Stimulated activated naive CD8-positive, alpha-beta T cell treated with anti-CD3 and anti-CD28 coated beads, Interleukin-15, amount 100 ng/mL, for 72 hours (primary cell): ENCODE measurements around the gene PNPLA2.

Experiments
- ATAC-seq: fragments of 150-1000 bp; cut with Tn5 transposase; 2 replicates; pipeline ENCODE4 v1.10.0; 2021; ENCODE audit warnings: mild to moderate bottlenecking, moderate library complexity
- DNase-seq, 2 donors: peaks; one replicate each; pipeline ENCODE4 v3.0.0; 2021 to 2022
- H3K27ac Mint-ChIP-seq, 2 donors: one replicate each; pipeline ENCODE4 v1.8.0; 2022; ENCODE audit warnings: mild to moderate bottlenecking in 2 of 2, mixed read lengths in 2 of 2, moderate library complexity in 2 of 2
- H3K27me3 Mint-ChIP-seq: one replicate; pipeline ENCODE4 v1.8.0; 2022; ENCODE audit warnings: mixed read lengths
- H3K4me1 Mint-ChIP-seq: one replicate; pipeline ENCODE4 v1.8.0; 2022; ENCODE audit warnings: mild to moderate bottlenecking, mixed read lengths
- H3K4me3 Mint-ChIP-seq, 2 donors: one replicate each; pipeline ENCODE4 v1.8.0; 2022; ENCODE audit warnings: mild to moderate bottlenecking in 2 of 2, mixed read lengths in 2 of 2, moderate library complexity in 1 of 2
- H3K9me3 Mint-ChIP-seq, 2 donors: one replicate each; pipeline ENCODE4 v1.8.0; 2022; ENCODE audit warnings: mixed read lengths in 2 of 2

The PNPLA2 gene

GRCh38 chr11:818396-819128 lies at the start of gene PNPLA2:
PNPLA2 (plus strand) TSS chr11:818914; CDS start chr11:819719, 805 bp downstream.
- H3K27ac Mint-ChIP-seq: peak within 1 kb of the TSS in 1 of 2 donors; percentile 96
- no peak for ATAC-seq
- H3K4me3 Mint-ChIP-seq: peak within 1 kb of the TSS; percentile 87 to 93
- H3K4me1 Mint-ChIP-seq: peaks cover 43% of the 10 kb centered on the region
- no peaks in the 10 kb centered on the region for H3K9me3 Mint-ChIP-seq
- no peaks in the 10 kb centered on the region for H3K27me3 Mint-ChIP-seq
- DNase-seq: no peak

GRCh38 chr11:769887-770641 lies 48.6 kb upstream of the PNPLA2 start:
- DNase-seq (no peak), ATAC-seq (no peak)
- H3K4me3 Mint-ChIP-seq: no peak overlapping the region
- H3K27ac Mint-ChIP-seq: peak overlapping the region in 1 of 2 donors; percentile 78
- H3K27me3 Mint-ChIP-seq: no peaks in the 10 kb centered on the region
- no peaks in the 10 kb centered on the region for H3K9me3 Mint-ChIP-seq
- H3K4me1 Mint-ChIP-seq: peaks cover 22% of the 10 kb centered on the region

- Mint-ChIP-seq H3K27ac (peak overlapping the region in 1 of 2 donors; percentile 12), H3K4me1 (peaks cover 31% of the 10 kb centered on the region), H3K9me3 (no peaks in the 10 kb centered on the region), H3K27me3 (no peaks in the 10 kb centered on the region), H3K4me3 (no peak overlapping the region)
- ATAC-seq (peak; percentile 21), DNase-seq (no peak)
Observed at GRCh38 chr11:770642-771616, 47.8 kb upstream of the PNPLA2 start.

- ATAC-seq (no peak), DNase-seq (no peak)
- Mint-ChIP-seq H3K4me3 (no peak overlapping the region), H3K27me3 (no peaks in the 10 kb centered on the region), H3K9me3 (no peaks in the 10 kb centered on the region), H3K27ac (no peak overlapping the region), H3K4me1 (peaks cover 36% of the 10 kb centered on the region)
Observed at GRCh38 chr11:771617-772204, 47.0 kb upstream of the PNPLA2 start.

GRCh38 chr11:772429-773390 lies 46.0 kb upstream of the PNPLA2 start:
- Mint-ChIP-seq H3K9me3 (no peaks in the 10 kb centered on the region), H3K4me3 (no peak overlapping the region)
- no peak for ATAC-seq

GRCh38 chr11:773425-773824 lies 45.3 kb upstream of the PNPLA2 start:
- Mint-ChIP-seq H3K9me3 (no peaks in the 10 kb centered on the region), H3K27ac (peak overlapping the region in 1 of 2 donors; percentile 72), H3K4me1 (peaks cover 35% of the 10 kb centered on the region), H3K27me3 (no peaks in the 10 kb centered on the region), H3K4me3 (no peak overlapping the region)
- DNase-seq (no peak), ATAC-seq (no peak)

More at GRCh38 chr11:772429-773390, 46.0 kb upstream of the PNPLA2 start:
- Mint-ChIP-seq H3K4me1 (peaks cover 33% of the 10 kb centered on the region), H3K27ac (no peak overlapping the region), H3K27me3 (no peaks in the 10 kb centered on the region)
- no peak for DNase-seq

- H3K9me3 Mint-ChIP-seq: no peaks in the 10 kb centered on the region
- no peak for DNase-seq
- peaks cover 40% of the 10 kb centered on the region for H3K4me1 Mint-ChIP-seq
- no peak overlapping the region for H3K4me3 Mint-ChIP-seq
- ATAC-seq: no peak
- H3K27me3 Mint-ChIP-seq: no peaks in the 10 kb centered on the region
- peak overlapping the region in 1 of 2 donors; percentile 72 for H3K27ac Mint-ChIP-seq
Observed at GRCh38 chr11:773830-774229, 44.9 kb upstream of the PNPLA2 start.

- peaks cover 52% of the 10 kb centered on the region for H3K4me1 Mint-ChIP-seq
- H3K27ac Mint-ChIP-seq: peak overlapping the region in 1 of 2 donors; percentile 59
Observed at GRCh38 chr11:774873-775592, 43.7 kb upstream of the PNPLA2 start.

GRCh38 chr11:776263-776560 lies 42.5 kb upstream of the PNPLA2 start:
- H3K27ac Mint-ChIP-seq: peak overlapping the region; percentile 81 to 89
- H3K4me1 Mint-ChIP-seq: peaks cover 56% of the 10 kb centered on the region
- peak overlapping the region; percentile 88 to 93 for H3K4me3 Mint-ChIP-seq
- DNase-seq (no peak), ATAC-seq (no peak)
- no peaks in the 10 kb centered on the region for H3K9me3 Mint-ChIP-seq
- H3K27me3 Mint-ChIP-seq: no peaks in the 10 kb centered on the region

More at GRCh38 chr11:774873-775592, 43.7 kb upstream of the PNPLA2 start:
- no peaks in the 10 kb centered on the region for H3K9me3 Mint-ChIP-seq
- ATAC-seq (no peak), DNase-seq (no peak)
- H3K27me3 Mint-ChIP-seq: no peaks in the 10 kb centered on the region
- peak overlapping the region; percentile 60 to 93 for H3K4me3 Mint-ChIP-seq

- H3K27me3 Mint-ChIP-seq: no peaks in the 10 kb centered on the region
- peak overlapping the region; percentile 81 to 89 for H3K27ac Mint-ChIP-seq
- ATAC-seq (peak; percentile 55), DNase-seq (peak; percentile 39 to 51)
- H3K9me3 Mint-ChIP-seq: no peaks in the 10 kb centered on the region
- peak overlapping the region; percentile 88 to 93 for H3K4me3 Mint-ChIP-seq
- peaks cover 56% of the 10 kb centered on the region for H3K4me1 Mint-ChIP-seq
Observed at GRCh38 chr11:776561-777287, 42.0 kb upstream of the PNPLA2 start.

GRCh38 chr11:777288-778255 lies 41.1 kb upstream of the PNPLA2 start, which contains the start of gene GATD1:
GATD1 (minus strand) TSS chr11:777487; CDS start chr11:777462, 25 bp downstream.
- Mint-ChIP-seq H3K4me3 (peak within 1 kb of the TSS; percentile 88 to 93), H3K27me3 (no peaks in the 10 kb centered on the region), H3K4me1 (peaks cover 56% of the 10 kb centered on the region), H3K9me3 (no peaks in the 10 kb centered on the region), H3K27ac (peak within 1 kb of the TSS; percentile 81 to 89)
- peak; percentile 87 for ATAC-seq
- DNase-seq: peak; percentile 92 to 95
